ENCODE measurements around the gene DHX35.

The DHX35 gene

DNA sequence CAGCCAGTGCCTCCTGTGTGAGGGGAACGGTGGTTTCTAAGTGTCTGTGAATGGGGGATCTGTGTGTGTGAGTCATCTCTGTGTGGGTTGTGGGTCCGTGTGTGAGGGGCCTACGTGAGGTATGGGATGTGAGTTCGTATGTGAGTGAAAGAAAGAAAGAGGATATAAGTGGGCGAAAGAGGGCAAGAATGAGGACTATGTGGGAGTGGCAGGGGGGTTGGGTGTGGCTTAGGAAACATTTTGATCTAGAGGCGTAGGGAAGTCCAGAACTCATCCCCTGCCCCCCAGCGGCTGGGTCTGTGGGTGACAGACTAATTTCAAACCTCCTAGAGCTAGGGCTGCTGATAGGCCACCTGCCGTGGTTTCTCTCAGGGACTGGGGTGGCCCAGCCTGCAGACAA is 35.5 kb downstream of the DHX35 start:
- TF ChIP-seq ZNF560 (tag by site-specific recombination; IDR thresholded peaks at IDR 0.05; ENCODE audit: borderline replicate concordance) = no peak
- no peak for TF ChIP-seq PRDM10 (tag by site-specific recombination; IDR thresholded peaks at IDR 0.05)
- no peak for TF ChIP-seq ZNF184 (tag by site-specific recombination; IDR thresholded peaks at IDR 0.05)
- no peak for TF ChIP-seq ZNF521 (tag by site-specific recombination; IDR thresholded peaks at IDR 0.05)
- TF ChIP-seq SALL2 (tag by site-specific recombination; IDR thresholded peaks at IDR 0.05; ENCODE audit: borderline replicate concordance) = no peak
- TF ChIP-seq TRIM28 (IDR thresholded peaks at IDR 0.05; ENCODE audit: borderline replicate concordance, low read length) = no peak
- peak; percentile 97 for TF ChIP-seq ZFHX2 (tag by site-specific recombination; conservative IDR thresholded peaks at IDR 0.05)
- TF ChIP-seq ZNF362 (tag by site-specific recombination; IDR thresholded peaks at IDR 0.05) = no peak
- TF ChIP-seq TCF7L2 (IDR thresholded peaks at IDR 0.05; ENCODE audit: borderline replicate concordance, low read depth, low read length) = no peak
- TF ChIP-seq, protein P1, sequence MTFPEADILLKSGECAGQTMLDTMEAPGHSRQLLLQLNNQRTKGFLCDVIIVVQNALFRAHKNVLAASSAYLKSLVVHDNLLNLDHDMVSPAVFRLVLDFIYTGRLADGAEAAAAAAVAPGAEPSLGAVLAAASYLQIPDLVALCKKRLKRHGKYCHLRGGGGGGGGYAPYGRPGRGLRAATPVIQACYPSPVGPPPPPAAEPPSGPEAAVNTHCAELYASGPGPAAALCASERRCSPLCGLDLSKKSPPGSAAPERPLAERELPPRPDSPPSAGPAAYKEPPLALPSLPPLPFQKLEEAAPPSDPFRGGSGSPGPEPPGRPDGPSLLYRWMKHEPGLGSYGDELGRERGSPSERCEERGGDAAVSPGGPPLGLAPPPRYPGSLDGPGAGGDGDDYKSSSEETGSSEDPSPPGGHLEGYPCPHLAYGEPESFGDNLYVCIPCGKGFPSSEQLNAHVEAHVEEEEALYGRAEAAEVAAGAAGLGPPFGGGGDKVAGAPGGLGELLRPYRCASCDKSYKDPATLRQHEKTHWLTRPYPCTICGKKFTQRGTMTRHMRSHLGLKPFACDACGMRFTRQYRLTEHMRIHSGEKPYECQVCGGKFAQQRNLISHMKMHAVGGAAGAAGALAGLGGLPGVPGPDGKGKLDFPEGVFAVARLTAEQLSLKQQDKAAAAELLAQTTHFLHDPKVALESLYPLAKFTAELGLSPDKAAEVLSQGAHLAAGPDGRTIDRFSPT (tag by site-specific recombination; IDR thresholded peaks at IDR 0.05) = no peak
- peak; percentile 99 for TF ChIP-seq EGR2 (tag by site-specific recombination; IDR thresholded peaks at IDR 0.05; ENCODE audit: low read depth)
- TF ChIP-seq ZNF19 (tag by site-specific recombination; IDR thresholded peaks at IDR 0.05; ENCODE audit: low read depth) = no peak
- H3K4me3 ChIP-seq (ENCODE audit: low read depth, low read length) = no peak overlapping the region
- no peaks in the 10 kb centered on the region for H3K9me3 ChIP-seq (ENCODE audit: control insufficient read depth, insufficient read depth, low read depth, low read length)
- H3K4me1 ChIP-seq (ENCODE audit: control insufficient read depth, insufficient read depth, low read length) = 0 out of 2 replicates have a peak, but pooled peaks cover 3% of the 10 kb centered on the region
- ChIA-PET POLR2A (no interaction called here), CTCF (interaction anchor here (0.7 kb wide), 1 partner anchor 64 kb away, joined by 4 read pairs; no protein-coding TSS in a partner anchor)
- no peak overlapping the region for H3K27ac ChIP-seq (ENCODE audit: extremely low read depth, low read depth, low read length)
- H3K36me3 ChIP-seq (ENCODE audit: control insufficient read depth in 2 of 2, insufficient read depth in 1 of 2, low read length in 2 of 2) = peaks cover 4 to 68% of the 10 kb centered on the region in 2 experiments; a peak in 2 of 3 replicates

DNA sequence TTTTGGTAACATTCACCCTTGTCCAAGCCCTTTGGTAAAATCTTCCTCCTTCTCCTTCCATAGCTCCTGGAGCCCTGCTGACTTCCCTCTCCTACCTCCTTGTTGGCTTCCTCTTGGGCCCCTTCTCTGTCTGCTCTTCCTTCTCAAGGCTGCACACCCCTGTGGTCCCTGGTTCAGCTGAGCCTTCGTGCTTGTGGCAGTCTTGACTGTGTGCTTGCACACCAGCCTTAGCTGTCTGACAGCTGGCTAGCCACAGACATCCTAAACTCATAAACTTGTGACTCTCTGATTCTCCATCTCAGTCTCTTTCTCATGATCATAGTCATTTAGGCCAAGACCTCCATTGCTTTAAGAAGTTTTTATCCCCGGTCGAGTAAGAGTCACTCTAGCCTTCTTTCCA is 37.1 kb downstream of the DHX35 start:
- peaks cover 8 to 81% of the 10 kb centered on the region in 2 experiments for H3K36me3 ChIP-seq (ENCODE audit: control insufficient read depth in 2 of 2, insufficient read depth in 1 of 2, low read length in 2 of 2)
- CTCF ChIA-PET = no interaction called here
- H3K4me1 ChIP-seq (ENCODE audit: control insufficient read depth, insufficient read depth, low read length) = no peaks in the 10 kb centered on the region
- no peak overlapping the region for H3K4me3 ChIP-seq (ENCODE audit: low read depth, low read length)
- POLR2A ChIA-PET = no interaction called here
- no peaks in the 10 kb centered on the region for H3K9me3 ChIP-seq (ENCODE audit: control insufficient read depth, insufficient read depth, low read depth, low read length)
- TF ChIP-seq ZNF548 (tag by site-specific recombination; IDR thresholded peaks at IDR 0.05) (no peak), ZNF19 (tag by site-specific recombination; IDR thresholded peaks at IDR 0.05; ENCODE audit: low read depth) (no peak), KLF10 (tag by site-specific recombination; IDR thresholded peaks at IDR 0.05) (no peak), ZNF677 (tag by site-specific recombination; IDR thresholded peaks at IDR 0.05) (no peak), ZNF239 (tag by site-specific recombination; IDR thresholded peaks at IDR 0.05) (no peak), ZNF175 (tag by site-specific recombination; IDR thresholded peaks at IDR 0.05) (no peak), ZNF146 (tag by site-specific recombination; IDR thresholded peaks at IDR 0.05) (no peak), ZNF114 (tag by site-specific recombination; IDR thresholded peaks at IDR 0.05) (no peak), ZNF132 (tag by site-specific recombination; IDR thresholded peaks at IDR 0.05; ENCODE audit: borderline replicate concordance) (no peak), ZNF248 (tag by site-specific recombination; IDR thresholded peaks at IDR 0.05) (no peak)
- TF ChIP-seq, protein P2, sequence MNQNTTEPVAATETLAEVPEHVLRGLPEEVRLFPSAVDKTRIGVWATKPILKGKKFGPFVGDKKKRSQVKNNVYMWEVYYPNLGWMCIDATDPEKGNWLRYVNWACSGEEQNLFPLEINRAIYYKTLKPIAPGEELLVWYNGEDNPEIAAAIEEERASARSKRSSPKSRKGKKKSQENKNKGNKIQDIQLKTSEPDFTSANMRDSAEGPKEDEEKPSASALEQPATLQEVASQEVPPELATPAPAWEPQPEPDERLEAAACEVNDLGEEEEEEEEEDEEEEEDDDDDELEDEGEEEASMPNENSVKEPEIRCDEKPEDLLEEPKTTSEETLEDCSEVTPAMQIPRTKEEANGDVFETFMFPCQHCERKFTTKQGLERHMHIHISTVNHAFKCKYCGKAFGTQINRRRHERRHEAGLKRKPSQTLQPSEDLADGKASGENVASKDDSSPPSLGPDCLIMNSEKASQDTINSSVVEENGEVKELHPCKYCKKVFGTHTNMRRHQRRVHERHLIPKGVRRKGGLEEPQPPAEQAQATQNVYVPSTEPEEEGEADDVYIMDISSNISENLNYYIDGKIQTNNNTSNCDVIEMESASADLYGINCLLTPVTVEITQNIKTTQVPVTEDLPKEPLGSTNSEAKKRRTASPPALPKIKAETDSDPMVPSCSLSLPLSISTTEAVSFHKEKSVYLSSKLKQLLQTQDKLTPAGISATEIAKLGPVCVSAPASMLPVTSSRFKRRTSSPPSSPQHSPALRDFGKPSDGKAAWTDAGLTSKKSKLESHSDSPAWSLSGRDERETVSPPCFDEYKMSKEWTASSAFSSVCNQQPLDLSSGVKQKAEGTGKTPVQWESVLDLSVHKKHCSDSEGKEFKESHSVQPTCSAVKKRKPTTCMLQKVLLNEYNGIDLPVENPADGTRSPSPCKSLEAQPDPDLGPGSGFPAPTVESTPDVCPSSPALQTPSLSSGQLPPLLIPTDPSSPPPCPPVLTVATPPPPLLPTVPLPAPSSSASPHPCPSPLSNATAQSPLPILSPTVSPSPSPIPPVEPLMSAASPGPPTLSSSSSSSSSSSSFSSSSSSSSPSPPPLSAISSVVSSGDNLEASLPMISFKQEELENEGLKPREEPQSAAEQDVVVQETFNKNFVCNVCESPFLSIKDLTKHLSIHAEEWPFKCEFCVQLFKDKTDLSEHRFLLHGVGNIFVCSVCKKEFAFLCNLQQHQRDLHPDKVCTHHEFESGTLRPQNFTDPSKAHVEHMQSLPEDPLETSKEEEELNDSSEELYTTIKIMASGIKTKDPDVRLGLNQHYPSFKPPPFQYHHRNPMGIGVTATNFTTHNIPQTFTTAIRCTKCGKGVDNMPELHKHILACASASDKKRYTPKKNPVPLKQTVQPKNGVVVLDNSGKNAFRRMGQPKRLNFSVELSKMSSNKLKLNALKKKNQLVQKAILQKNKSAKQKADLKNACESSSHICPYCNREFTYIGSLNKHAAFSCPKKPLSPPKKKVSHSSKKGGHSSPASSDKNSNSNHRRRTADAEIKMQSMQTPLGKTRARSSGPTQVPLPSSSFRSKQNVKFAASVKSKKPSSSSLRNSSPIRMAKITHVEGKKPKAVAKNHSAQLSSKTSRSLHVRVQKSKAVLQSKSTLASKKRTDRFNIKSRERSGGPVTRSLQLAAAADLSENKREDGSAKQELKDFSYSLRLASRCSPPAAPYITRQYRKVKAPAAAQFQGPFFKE (tag by site-specific recombination; IDR thresholded peaks at IDR 0.05; ENCODE audit: borderline replicate concordance) = no peak
- H3K27ac ChIP-seq (ENCODE audit: extremely low read depth, low read depth, low read length) = no peak overlapping the region

Measured in HEK293 (cell line).